SU-DHL-6 (cell line): ENCODE measurements around the gene MOCS1.

Experiments
- H2AFZ ChIP-seq: fragments of 200-600 bp; sonication (generic); 2 replicates; pipeline ENCODE4 v1.6.1; 2014; ENCODE audit warnings: low read depth, mild to moderate bottlenecking, moderate library complexity, mixed read lengths, antibody characterized with exemption, low read length; ENCODE audit not compliant: severe bottlenecking
- H3F3A ChIP-seq: fragments of 200-600 bp; shearing (Covaris generic); 2 replicates; pipeline ENCODE4 v1.6.0; 2016; ENCODE audit warnings: antibody characterized with exemption, mild to moderate bottlenecking; ENCODE audit not compliant: insufficient read depth
- H3K27ac ChIP-seq: fragments of 200-600 bp; sonication (generic); 2 replicates; pipeline ENCODE4 v1.5.1; 2016; ENCODE audit warnings: low read depth, mild to moderate bottlenecking, low read length, moderate library complexity, mixed read lengths
- H3K27me3 ChIP-seq: fragments of 200-600 bp; sonication (generic), shearing (Covaris generic); 2 replicates; pipeline ENCODE4 v1.6.0; 2014; ENCODE audit warnings: mild to moderate bottlenecking, low read length
- H3K36me3 ChIP-seq: fragments of 200-600 bp; sonication (generic); 2 replicates; pipeline ENCODE4 v1.6.1; 2014; ENCODE audit warnings: mild to moderate bottlenecking, low read length, mixed read lengths
- H3K4me2 ChIP-seq: fragments of 300-600, 200-600 bp; shearing (Covaris generic), sonication (generic); 2 replicates; pipeline ENCODE4 v1.6.0; 2014; ENCODE audit warnings: low read length, low read depth, mild to moderate bottlenecking; ENCODE audit not compliant: poor library complexity, severe bottlenecking
- H3K4me3 ChIP-seq: fragments of 200-600 bp; sonication (generic); 2 replicates; pipeline ENCODE4 v1.5.1; 2014; ENCODE audit warnings: antibody characterized with exemption, low read length, mild to moderate bottlenecking, mixed read lengths; ENCODE audit not compliant: insufficient read depth, poor library complexity, severe bottlenecking
- H3K79me2 ChIP-seq: fragments of 200-600 bp; sonication (generic); 2 replicates; pipeline ENCODE4 v1.6.1; 2014; ENCODE audit warnings: mild to moderate bottlenecking, low read length, moderate library complexity; ENCODE audit not compliant: insufficient read depth
- H3K9ac ChIP-seq: fragments of 200-600 bp; sonication (generic); 2 replicates; pipeline ENCODE4 v1.7.0; 2014; ENCODE audit warnings: mild to moderate bottlenecking, low read length
- H3K9me2 ChIP-seq: fragments of 200-600 bp; sonication (generic); replicated peaks from 2 replicates; pipeline ENCODE4 v1.6.1; 2014; ENCODE audit warnings: low read length; ENCODE audit not compliant: insufficient read depth
- H3K9me3 ChIP-seq: fragments of 200-600 bp; sonication (generic); 2 replicates; pipeline ENCODE4 v1.6.1; 2014; ENCODE audit warnings: low read length, mixed read lengths; ENCODE audit not compliant: insufficient read depth
- H4K20me1 ChIP-seq: fragments of 200-600 bp; sonication (generic); 2 replicates; pipeline ENCODE4 v1.6.1; 2014; ENCODE audit warnings: low read depth, mild to moderate bottlenecking, antibody characterized with exemption, low read length, moderate library complexity, mixed read lengths
- CTCF ChIP-seq: fragments of 200-600 bp; sonication (generic); IDR thresholded peaks from one replicate; pipeline ENCODE4 v1.5.1; 2017; ENCODE audit warnings: antibody characterized with exemption, mild to moderate bottlenecking, low read length, moderate library complexity; ENCODE audit not compliant: insufficient read depth, poor library complexity, severe bottlenecking
- EZH2phosphoT487 ChIP-seq: fragments of 200-600 bp; sonication (generic), shearing (Covaris generic); conservative IDR thresholded peaks from 2 replicates; pipeline ENCODE4 v1.6.1; 2018; ENCODE audit warnings: mild to moderate bottlenecking, antibody characterized with exemption, low read length, moderate library complexity, mixed read lengths

Gene MOCS1

GRCh38 chr6:39920157-39920556, 14.1 kb downstream of the MOCS1 start:
- H3K9ac ChIP-seq = no peak overlapping the region
- 0 out of 2 replicates have a peak, but pooled peaks cover 4% of the 10 kb centered on the region for H3K9me2 ChIP-seq
- H2AFZ ChIP-seq = no peak overlapping the region
- H3K4me2 ChIP-seq = no peak overlapping the region
- H3K4me3 ChIP-seq = no peak overlapping the region
- no peaks in the 10 kb centered on the region for H3F3A ChIP-seq
- H3K27ac ChIP-seq = no peak overlapping the region
- H3K9me3 ChIP-seq = no peaks in the 10 kb centered on the region
- no peaks in the 10 kb centered on the region for H3K79me2 ChIP-seq
- no peaks in the 10 kb centered on the region; the same call in 1 of the 2 replicates for H3K27me3 ChIP-seq
- TF ChIP-seq CTCF (no peak), EZH2phosphoT487 (no peak)
- no peaks in the 10 kb centered on the region for H3K36me3 ChIP-seq
- no peaks in the 10 kb centered on the region for H4K20me1 ChIP-seq

GRCh38 chr6:39918831-39919230, 15.4 kb downstream of the MOCS1 start:
- 0 out of 2 replicates have a peak, but pooled peaks cover 4% of the 10 kb centered on the region for H3K9me2 ChIP-seq
- no peaks in the 10 kb centered on the region for H3K36me3 ChIP-seq
- no peaks in the 10 kb centered on the region for H4K20me1 ChIP-seq
- TF ChIP-seq EZH2phosphoT487 (no peak), CTCF (no peak)
- H3K4me2 ChIP-seq = no peak overlapping the region
- H3K4me3 ChIP-seq = no peak overlapping the region
- no peaks in the 10 kb centered on the region for H3K79me2 ChIP-seq
- H3F3A ChIP-seq = no peaks in the 10 kb centered on the region
- H2AFZ ChIP-seq = no peak overlapping the region
- no peak overlapping the region for H3K27ac ChIP-seq
- no peaks in the 10 kb centered on the region; the same call in 1 of the 2 replicates for H3K27me3 ChIP-seq
- H3K9me3 ChIP-seq = no peaks in the 10 kb centered on the region
- no peak overlapping the region for H3K9ac ChIP-seq

- Histone ChIP-seq H3K9me2 (0 out of 2 replicates have a peak, but pooled peaks cover 4% of the 10 kb centered on the region), H3K9ac (no peak overlapping the region), H3K27ac (no peak overlapping the region), H3K36me3 (no peaks in the 10 kb centered on the region), H3K4me2 (no peak overlapping the region), H4K20me1 (no peaks in the 10 kb centered on the region), H3F3A (no peaks in the 10 kb centered on the region), H3K27me3 (no peaks in the 10 kb centered on the region; the same call in 1 of the 2 replicates), H3K9me3 (no peaks in the 10 kb centered on the region), H3K79me2 (no peaks in the 10 kb centered on the region), H3K4me3 (no peak overlapping the region), H2AFZ (no peak overlapping the region)
- no peak for TF ChIP-seq CTCF
- no peak for TF ChIP-seq EZH2phosphoT487
Measured at GRCh38 chr6:39917981-39918380, 16.3 kb downstream of the MOCS1 start.

GRCh38 chr6:39917329-39917728, 16.9 kb downstream of the MOCS1 start:
- Histone ChIP-seq H3K9me3 (no peaks in the 10 kb centered on the region), H2AFZ (no peak overlapping the region), H3F3A (no peaks in the 10 kb centered on the region), H3K4me3 (no peak overlapping the region), H3K27me3 (no peaks in the 10 kb centered on the region; the same call in 1 of the 2 replicates), H3K36me3 (no peaks in the 10 kb centered on the region), H3K9ac (no peak overlapping the region), H3K9me2 (0 out of 2 replicates have a peak, but pooled peaks cover 4% of the 10 kb centered on the region), H3K79me2 (no peaks in the 10 kb centered on the region), H3K27ac (no peak overlapping the region), H4K20me1 (no peaks in the 10 kb centered on the region), H3K4me2 (no peak overlapping the region)
- TF ChIP-seq CTCF = no peak
- no peak for TF ChIP-seq EZH2phosphoT487
